K562 (cell line): ENCODE results near the gene ZNF521.

Experiments
- E2F4 ChIP-seq: sonication (generic); formaldehyde crosslinking; IDR thresholded peaks from 2 replicates; pipeline ENCODE4 v1.8.0; 2022; ENCODE audit warnings: mild to moderate bottlenecking, low read depth, missing genetic modification reagents
- LEF1 ChIP-seq: fragments of 450-650 bp; IDR thresholded peaks from 2 replicates; pipeline ENCODE4 v1.6.1; 2016; ENCODE audit warnings: mild to moderate bottlenecking
- MAZ ChIP-seq, 2 experiments: fragments of 450-650 bp in 1 of 2; sonication (generic) in 1 of 2; formaldehyde crosslinking; IDR thresholded peaks in 1 of 2; conservative IDR thresholded peaks in 1 of 2; 2 replicates each; pipeline versions ENCODE4 v1.4.0 to v1.5.0; 2020; ENCODE audit warnings: mild to moderate bottlenecking in 1 of 2, missing genetic modification reagents in 1 of 2
- POLR2A ChIP-seq: fragments of 450-650 bp; conservative IDR thresholded peaks from 2 replicates; pipeline ENCODE4 v1.6.1; 2016
- SIN3A ChIP-seq, 2 experiments: fragments of 150-350 bp in 1 of 2; IDR thresholded peaks; 2 replicates each; pipeline ENCODE4 v1.6.1; 2011 to 2016; ENCODE audit warnings: borderline replicate concordance in 2 of 2, low read depth in 2 of 2, low read length in 2 of 2, mild to moderate bottlenecking in 2 of 2, moderate library complexity in 2 of 2; ENCODE audit not compliant: control insufficient read depth in 1 of 2
- SMAD3 ChIP-seq: fragments of 450-650 bp; formaldehyde crosslinking; conservative IDR thresholded peaks from 2 replicates; pipeline ENCODE4 v1.4.0; 2020; ENCODE audit warnings: mild to moderate bottlenecking
- TEAD4 ChIP-seq, 2 experiments: sonication (generic) in 1 of 2; formaldehyde crosslinking in 1 of 2; IDR thresholded peaks; 2 replicates each; pipeline versions ENCODE4 v1.6.1 to v1.8.0; 2012 to 2022; ENCODE audit warnings: borderline replicate concordance in 1 of 2, inconsistent platforms in 1 of 2, low read length in 1 of 2, mild to moderate bottlenecking in 1 of 2, missing genetic modification reagents in 1 of 2
- TF ChIP-seq, protein P1 (sequence below): fragments of 250-450 bp; sonication (Bioruptor Pico); IDR thresholded peaks from 2 replicates; pipeline ENCODE4 v1.8.0; 2021; ENCODE audit warnings: moderate library complexity, mild to moderate bottlenecking, inconsistent platforms
- TF ChIP-seq, protein P2 (sequence below), 3 experiments: IDR thresholded peaks in 2 of 3; conservative IDR thresholded peaks in 1 of 3; 2 replicates each; pipeline ENCODE4 v1.5.1; 2011 to 2012; ENCODE audit warnings: low read length in 3 of 3, mild to moderate bottlenecking in 3 of 3, control low read depth in 2 of 3, improper control_type of control experiment in 1 of 3, inconsistent platforms in 1 of 3, low read depth in 1 of 3, mixed read lengths in 1 of 3, moderate library complexity in 1 of 3; ENCODE audit not compliant: insufficient read depth in 2 of 3

DNA sequence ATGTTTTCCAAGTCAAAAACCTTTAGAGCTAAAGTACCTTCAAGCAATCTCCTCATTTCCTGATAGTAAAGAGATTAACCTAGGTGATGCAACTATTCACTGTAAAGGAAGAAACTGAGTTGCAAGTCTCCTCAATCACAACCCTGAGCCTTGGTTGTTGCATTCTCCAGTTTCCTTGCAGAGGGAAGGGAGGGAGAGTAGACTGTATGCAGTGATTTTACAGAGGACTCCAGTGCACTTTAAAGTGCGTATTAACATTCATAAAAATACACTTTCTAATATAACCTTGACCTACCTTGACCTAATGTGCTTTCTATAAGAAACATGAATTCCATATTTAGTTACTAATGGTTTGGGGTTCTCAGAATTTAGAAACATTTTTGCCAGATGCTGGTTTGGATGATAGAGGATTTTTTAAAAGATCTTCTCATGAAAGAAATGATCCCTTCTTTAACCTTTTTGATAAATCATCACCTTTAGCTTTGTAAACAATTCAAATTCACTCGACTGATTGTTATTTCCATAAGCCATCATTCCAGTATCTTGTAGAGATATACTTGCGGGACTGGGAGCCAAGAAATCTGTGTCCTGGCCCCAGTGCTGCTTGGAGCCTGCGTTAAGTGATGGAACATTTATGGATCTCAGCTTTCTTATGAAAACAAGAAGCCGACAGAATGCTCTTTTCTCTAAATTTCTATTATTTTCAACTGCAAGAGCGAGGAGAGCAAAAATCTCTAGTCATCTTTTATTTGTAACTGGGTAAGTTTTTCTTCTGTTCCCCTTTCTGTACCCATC lies 228.3 kb downstream of the ZNF521 start:
- TF ChIP-seq, protein P1, sequence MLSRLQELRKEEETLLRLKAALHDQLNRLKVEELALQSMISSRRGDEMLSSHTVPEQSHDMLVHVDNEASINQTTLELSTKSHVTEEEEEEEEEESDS, result no peak
- TF ChIP-seq, protein P2, sequence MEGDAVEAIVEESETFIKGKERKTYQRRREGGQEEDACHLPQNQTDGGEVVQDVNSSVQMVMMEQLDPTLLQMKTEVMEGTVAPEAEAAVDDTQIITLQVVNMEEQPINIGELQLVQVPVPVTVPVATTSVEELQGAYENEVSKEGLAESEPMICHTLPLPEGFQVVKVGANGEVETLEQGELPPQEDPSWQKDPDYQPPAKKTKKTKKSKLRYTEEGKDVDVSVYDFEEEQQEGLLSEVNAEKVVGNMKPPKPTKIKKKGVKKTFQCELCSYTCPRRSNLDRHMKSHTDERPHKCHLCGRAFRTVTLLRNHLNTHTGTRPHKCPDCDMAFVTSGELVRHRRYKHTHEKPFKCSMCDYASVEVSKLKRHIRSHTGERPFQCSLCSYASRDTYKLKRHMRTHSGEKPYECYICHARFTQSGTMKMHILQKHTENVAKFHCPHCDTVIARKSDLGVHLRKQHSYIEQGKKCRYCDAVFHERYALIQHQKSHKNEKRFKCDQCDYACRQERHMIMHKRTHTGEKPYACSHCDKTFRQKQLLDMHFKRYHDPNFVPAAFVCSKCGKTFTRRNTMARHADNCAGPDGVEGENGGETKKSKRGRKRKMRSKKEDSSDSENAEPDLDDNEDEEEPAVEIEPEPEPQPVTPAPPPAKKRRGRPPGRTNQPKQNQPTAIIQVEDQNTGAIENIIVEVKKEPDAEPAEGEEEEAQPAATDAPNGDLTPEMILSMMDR (IDR thresholded peaks at IDR 0.05 in 2 of 3, conservative IDR thresholded peaks at IDR 0.05 in 1 of 3; ENCODE audit: insufficient read depth in 2 of 3, low read depth in 1 of 3, low read length in 3 of 3), result no peak
- TF ChIP-seq SMAD3 (CRISPR knock-in tag) (no peak), LEF1 (no peak), POLR2A (no peak), SIN3A (IDR thresholded peaks at IDR 0.05; ENCODE audit: borderline replicate concordance in 2 of 2, control insufficient read depth in 1 of 2, low read depth in 2 of 2, low read length in 2 of 2) (no peak), TEAD4 (IDR thresholded peaks at IDR 0.05; ENCODE audit: low read length) (no peak), TEAD4 (CRISPR knock-in tag; IDR thresholded peaks at IDR 0.05; ENCODE audit: borderline replicate concordance) (no peak), MAZ (CRISPR knock-in tag; conservative IDR thresholded peaks at IDR 0.05 in 1 of 2, IDR thresholded peaks at IDR 0.05 in 1 of 2) (no peak), E2F4 (CRISPR knock-in tag) (no peak)
